Frontal cortex (tissue), 4 donors: Measurements from ENCODE around the gene CTSE. TPM values are rescaled to one million over a fixed set of nuclear protein-coding genes. Genes with fewer than 3 reads are reported as not detected.
"Not testable (repeated sequence)": the region's sequence is repeated elsewhere in the genome, so short reads cannot be mapped to it uniquely, and the experiment has no call there.

Experiments used
- DNase-seq, 2 donors: peaks; one replicate each; pipeline ENCODE4 v3.0.0; 2012; ENCODE audit warnings: low spot score in 2 of 2
- FAIRE-seq: peaks from 2 replicates; lab custom pipeline; 2012; peaks lifted over from hg19 to GRCh38; lab: Jason Lieb, UNC
- total RNA-seq: library from RNA; depleted of rRNA; stranded (reverse); fragments of >200 nt; gene quantifications from one replicate; pipeline ENCODE4 v1.2.3, GENCODE V29; 2014
- donor health status: control.
- donor health status: control.
- donor health status: control.

Gene CTSE
- not detected for total RNA-seq

DNA sequence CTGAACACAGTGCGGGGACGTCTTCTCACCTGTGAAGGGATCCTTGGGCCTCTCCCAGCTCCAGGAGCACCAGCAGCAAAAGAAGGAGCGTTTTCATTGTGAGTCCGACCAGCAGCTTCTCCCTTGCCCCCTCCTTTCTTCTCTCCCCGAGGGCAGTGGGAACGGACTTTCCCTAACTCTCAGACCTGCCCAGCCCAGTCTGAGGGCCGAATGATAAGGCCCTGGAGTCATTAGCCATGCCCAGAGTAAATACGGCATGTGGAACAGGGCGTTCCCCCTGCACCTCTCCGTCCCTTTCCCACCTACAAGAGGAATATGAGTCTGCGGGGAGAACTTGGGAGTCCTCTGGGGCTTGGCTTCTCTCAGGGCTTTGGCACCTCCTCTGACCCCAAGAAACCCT, at the start of gene CTSE:
Gene CTSE, minus strand, starts transcription at position 201 of the 400 bp plus-strand sequence. Its CDS starts 104 bp downstream, at position 97.
- DNase-seq (no peak), FAIRE-seq (no peak)

DNA sequence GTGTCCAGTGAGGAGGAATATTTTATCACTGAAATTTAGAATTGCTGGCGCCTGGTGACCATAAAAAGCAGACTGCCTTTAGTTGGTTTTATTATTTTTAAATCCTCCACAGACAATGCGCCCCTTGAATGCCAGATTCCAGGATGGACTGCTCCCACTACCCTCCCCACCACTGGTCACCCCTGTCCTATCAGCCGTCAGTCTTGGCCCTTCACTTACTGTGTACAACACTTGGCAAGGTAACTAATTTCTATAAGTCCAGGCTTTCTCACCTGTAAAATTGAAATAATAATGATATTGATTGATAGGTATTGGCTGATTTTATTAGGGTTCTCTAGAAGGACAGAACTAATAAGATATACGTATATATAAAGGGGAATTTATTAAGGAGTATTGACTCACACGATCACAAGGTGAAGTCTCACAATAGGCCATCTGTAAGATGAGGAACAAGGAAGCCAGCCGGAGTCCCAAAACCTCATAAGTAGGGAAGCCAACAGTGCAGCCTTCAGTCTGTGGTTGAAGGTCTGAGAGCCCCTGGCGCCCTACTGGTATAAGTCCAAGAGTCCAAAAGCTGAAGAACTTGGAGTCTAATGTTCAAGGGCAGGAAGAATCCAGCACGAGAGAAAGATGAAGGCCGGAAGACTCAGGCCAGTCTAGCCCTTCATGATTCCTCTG, 47.1 kb upstream of the CTSE start:
- DNase-seq = no peak
- FAIRE-seq = no peak

DNA sequence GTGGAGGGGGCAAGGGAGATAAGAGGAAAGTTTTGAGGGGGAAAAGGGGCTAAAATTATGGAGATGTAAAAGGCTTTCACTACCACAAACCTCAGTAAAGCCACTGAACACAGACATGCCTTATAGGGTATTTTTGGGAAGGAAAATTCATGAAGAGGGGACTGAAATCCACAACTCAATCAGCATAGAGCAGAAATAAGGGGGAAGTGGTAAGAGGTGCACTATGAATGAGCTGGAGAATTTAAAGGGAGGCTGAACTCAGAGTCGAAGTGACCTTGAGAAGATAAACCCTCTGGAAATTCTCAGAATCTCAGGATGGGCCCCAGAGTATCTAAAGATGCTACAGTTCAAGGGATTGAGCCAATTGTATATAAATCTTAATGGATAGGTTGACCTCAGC, 44.6 kb upstream of the CTSE start:
- FAIRE-seq = no peak

DNA sequence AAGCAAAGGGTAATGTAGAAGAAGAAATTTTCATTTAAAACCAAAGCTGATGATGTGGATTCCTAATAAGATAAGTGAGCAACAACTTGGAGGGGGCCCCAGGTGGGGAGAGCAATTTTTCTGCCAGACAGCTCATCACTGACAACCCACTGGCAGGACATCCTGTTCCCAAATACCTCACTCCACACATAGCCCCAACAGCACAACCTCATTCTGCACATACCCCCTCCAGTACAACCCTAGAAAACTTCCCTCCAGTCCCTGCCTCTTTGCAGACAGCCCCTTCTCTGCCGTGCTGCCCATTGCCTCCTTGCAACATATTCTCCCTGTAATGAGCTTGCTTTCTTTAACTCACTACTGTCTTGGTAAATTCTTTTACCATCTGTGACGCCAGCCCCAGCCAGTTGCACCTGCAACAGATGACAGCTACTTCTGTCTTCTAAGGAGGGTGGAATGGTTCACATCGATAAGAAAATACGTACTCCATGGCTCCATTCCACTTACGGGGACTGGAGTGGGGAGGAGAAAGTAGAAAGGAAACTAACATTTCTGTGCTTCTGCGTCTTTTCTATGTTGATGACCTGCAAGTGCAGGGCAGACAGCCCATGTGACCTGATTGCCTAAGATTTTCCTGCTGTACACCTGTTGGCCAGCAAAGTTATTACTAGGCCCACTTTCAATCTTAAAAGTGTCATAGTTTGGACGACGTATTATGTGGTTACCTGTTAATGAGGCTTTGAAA, 44.0 kb upstream of the CTSE start:
- DNase-seq (no peak), FAIRE-seq (no peak)

More for the DNA sequence above, 44.6 kb upstream of the CTSE start:
- no peak for DNase-seq

DNA sequence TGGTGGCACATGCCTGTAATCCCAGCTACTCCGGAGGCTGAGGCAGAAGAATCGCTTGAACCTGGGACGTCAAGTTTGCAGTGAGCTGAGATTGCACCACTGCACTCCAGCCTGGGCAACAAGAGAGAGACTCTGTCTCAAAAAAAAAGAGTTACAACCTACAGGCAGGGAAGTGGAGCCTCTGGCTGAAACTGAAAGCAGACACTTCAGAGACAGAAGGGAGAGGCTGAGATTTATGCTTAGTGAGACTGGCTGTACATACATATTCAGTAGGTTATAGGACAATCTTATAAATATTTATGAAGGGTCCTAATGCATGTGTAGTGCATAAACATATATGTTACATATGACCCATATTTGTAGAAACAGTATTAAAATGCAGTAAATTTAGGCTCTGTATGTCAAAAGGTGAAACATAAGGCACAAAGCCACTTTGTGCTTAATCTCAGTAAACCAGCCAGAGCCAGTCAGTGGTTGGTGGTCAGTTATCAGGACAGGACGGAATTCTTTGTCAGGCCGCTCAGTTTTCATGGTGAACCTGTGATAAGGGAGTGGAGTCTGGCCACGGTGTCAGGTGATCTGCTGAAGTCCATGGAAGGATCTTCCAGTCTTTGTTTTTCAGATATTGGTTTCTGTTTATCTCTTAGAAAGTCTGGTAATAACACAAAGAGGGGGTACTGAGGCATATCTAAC, 42.9 kb upstream of the CTSE start:
- DNase-seq (no peak), FAIRE-seq (no peak)

DNA sequence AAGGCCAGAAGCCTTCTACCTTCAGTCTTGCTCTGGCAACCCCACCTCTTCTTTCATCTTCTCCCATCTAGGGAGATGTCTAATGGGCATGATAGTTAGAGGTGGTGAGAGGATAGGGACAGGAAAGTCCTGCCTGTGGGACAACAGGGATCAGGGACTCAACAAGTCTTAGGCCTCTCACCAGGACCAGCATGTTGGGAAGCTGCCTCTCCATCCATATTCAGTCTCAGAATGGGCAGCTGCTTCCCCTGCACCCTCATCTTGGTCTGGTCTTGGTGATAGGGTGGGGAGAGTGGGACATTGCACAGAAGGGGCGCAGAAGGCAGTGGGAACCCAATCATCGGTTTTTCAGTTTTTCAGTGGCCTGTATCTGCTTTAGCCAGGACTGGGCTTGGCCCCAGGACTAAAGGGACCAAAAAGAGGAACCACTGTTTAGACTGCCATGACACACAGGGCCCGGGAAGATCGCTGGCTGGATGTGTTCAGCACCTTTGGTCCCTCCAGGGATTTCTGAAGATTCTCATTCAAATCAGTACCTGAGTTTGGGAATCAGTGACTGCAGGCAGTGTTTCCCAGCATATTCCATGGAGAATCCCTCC, 42.0 kb upstream of the CTSE start:
- FAIRE-seq (no peak), DNase-seq (no peak)

DNA sequence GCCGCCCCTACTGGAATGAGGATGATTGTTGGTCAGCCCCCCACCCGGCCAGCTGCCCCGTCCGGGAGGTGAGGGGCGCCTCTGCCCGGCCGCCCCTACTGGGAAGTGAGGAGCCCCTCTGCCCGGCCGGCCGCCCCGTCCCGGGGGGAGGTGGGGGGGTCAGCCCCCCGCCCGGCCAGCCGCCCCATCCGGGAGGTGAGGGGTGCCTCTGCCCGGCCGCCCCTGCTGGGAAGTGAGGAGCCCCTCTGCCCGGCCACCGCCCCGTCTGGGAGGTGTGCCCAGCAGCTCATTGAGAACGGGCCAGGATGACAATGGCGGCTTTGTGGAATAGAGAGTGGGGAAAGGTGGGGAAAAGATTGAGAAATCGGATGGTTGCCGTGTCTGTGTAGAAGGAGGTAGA, 40.8 kb upstream of the CTSE start:
- not testable (repeated sequence) for FAIRE-seq, DNase-seq

DNA sequence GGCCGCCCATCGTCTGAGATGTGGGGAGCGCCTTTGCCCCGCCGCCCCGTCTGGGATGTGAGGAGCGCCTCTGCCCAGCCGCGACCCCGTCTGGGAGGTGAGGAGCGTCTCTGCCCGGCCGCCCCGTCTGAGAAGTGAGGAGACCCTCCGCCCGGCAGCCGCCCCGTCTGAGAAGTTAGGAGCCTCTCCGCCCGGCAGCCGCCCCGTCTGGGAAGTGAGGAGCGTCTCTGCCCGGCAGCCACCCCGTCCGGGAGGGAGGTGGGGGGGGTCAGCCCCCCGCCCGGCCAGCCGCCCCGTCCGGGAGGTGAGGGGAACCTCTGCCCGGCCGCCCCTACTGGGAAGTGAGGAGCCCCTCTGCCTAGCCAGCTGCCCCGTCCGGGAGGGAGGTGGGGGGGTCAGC, 40.3 kb upstream of the CTSE start:
- not testable (repeated sequence) for FAIRE-seq, DNase-seq

DNA sequence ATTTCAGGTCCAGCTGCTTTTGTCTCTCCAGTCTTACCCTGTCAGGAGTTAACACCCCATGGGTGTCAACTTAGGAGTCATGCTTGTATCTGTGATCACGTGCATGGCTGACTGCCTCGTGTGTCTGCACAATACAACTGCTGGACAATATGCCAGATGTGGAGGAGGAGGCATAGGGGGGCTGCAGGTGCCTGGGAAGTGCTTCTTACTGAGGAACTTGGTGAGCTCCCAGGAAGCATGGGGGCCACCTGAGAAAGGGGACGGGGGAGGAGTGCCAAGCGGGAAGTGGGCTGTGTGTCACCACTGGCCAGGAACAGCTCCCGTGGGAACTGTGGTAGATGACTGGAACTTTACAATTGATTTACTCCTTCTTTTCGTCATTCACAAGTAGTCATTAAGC, 38.8 kb upstream of the CTSE start:
- FAIRE-seq = no peak
- no peak for DNase-seq

DNA sequence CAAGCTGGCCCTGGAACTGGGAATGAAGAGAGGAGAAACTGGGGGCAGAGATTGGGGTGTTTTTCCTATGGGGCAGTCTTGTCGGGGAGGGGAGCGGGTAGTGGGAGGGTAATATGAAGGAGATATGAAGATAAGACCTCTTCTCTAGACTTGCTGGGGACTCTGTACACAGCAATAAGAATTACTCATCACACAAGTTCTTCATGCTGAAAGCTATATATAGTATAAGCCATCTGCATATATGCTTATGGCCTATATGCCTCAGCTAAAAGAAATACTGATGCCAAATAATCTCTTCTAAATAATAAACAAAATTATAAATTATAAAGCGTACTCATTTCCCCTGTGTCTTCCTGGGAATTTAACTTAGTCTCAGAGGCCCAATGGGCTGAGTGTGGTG, 37.1 kb upstream of the CTSE start:
- DNase-seq (peak in 1 of 2 donors; percentile 10), FAIRE-seq (no peak)

DNA sequence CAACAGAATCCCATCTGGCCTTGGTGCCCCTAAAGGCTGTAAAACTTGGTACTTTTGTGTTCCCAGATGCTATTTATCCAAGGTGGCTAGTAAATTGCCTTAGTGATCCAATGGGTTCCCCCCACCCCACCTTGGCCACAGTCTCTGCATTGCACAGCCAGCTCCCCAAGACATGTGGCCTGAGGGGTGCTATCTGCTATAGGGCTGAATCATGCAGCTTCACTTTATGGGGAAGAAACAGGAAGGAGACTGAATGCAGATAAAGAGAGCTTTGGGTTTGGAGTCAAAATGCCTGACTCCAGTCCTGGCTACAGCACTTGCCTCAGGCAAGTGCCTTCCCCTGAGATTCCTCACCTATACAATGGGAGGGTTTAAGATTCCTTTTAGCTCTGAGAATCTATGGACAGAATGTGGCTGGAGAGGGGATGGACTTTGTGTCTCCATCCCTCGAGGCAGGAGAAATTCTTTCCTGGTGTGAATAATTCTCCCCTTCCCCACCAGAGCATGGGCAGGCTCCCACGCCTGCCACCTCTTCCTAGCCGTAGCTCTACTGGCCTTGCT, 35.7 kb upstream of the CTSE start:
- DNase-seq = no peak
- no peak for FAIRE-seq

DNA sequence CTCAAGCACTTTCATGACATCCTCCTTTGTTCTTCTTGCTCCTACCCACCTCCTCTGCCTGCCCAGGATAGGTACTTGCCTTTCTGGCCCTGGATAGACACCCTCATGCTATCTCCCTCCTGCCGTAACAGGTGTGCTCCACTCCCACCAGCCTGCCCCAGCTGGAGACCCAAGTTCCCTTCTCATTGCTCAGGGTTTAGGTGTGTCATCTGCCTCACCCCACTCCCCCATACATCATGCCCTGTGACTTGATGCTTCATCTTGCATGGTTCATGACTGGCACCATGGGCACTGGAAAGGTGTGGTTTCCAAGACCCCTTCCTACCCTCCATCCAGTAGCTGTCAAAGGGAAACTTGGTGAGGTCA, 35.2 kb upstream of the CTSE start:
- no peak for FAIRE-seq
- DNase-seq = no peak

DNA sequence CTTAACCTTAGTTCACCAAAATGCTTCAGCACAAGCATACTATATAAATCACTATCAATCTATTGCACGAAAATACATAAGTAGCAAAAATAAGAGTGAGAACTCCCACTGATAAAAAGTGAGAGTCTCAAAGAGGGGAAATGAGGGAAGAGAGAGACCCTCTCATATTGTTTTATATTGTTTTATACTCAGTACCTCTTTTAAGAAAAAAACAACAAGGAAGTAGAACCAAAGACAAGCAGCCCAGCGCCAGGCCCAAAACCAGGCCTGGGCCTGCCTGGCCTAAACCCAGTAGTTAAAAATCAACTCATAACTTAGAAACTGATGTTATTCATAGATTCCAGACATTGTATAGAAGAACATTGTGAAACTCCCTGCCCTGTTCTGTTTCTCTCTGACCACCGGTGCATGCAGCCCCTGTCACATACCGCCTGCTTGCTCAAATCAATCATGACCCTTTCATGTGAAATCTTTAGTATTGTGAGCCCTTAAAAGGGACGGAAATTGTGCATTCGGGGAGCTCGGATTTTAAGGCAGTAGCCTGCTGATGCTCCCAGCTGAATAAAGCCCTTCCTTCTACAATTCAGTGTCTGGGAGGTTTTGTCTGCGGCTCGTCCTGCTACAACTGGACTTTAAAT, 34.7 kb upstream of the CTSE start:
- not testable (repeated sequence) for DNase-seq, FAIRE-seq

DNA sequence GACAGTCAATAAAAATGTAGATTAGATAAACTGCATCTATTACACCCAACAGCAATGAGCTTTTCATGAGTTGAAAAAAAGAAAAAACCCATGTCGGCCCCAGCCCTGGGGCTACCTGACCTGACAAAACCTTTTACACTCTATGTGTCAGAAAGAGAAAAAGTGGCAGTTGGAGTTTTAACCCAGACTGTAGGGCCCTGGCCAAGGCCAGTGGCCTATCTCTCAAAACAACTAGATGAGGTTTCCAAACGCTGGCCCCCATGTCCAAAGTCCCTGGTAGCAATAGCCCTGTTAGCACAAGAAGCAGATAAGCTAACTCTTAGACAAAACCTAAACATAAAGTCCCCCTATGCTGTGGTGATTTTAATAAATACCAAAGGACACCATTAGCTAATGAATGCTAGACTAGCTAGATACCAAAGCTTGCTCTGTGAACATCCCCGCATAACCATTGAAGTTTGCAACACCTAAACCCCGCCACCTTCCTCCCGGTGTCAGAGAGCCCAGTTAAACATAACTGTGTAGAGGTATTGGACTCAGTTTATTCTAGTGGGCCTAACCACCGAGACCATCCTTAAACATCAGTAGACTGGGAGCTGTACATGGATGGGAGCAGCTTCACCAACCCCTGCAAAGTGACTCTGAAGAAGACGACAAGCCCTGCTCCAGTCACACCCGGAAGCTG, 32.1 kb upstream of the CTSE start:
- not testable (repeated sequence) for DNase-seq, FAIRE-seq

DNA sequence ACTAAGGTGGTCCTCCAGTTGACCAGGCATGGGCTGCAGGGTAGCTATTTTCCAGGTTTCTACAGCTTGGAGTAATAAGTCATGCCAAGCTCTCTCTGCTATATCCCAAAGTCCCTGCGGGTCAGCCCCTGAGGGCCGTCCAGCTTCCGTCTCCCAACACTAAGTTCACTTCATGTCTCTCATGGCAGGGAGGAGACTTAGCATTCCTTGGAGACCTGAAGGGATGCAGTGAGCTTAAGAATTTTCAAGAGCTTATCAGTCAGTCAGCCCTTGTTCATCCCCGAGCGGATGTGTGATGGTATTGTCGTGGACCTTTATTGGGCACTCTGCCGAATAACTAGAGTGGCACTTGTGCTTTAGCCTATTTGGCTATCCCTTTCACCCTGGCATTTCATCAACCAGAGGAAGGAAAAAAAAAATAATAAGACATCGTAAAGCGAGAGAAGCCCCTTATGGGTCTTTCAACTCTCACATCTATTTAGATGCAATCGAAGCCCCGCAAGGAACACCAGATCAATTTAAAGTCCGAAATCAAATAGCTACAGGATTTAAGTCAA, 31.5 kb upstream of the CTSE start:
- DNase-seq, FAIRE-seq: not testable (repeated sequence)

DNA sequence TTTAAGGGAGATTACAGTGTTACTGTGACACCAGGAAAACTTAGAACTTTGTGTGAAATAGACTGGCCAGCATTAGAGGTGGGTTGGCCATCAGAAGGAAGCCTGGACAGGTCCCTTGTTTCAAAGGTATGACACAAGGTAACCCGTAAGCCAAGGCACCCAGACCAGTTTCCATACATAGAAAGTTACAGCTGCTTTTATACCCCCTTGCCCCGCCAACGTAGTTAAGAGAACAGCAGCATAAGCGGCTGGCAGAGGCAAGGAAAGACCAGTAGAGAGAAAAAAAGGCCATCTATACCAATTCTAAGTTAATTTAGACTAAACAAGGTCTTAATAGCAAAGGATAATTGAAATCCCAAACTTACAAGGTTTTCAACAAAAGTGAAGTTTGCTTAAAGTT, 29.9 kb upstream of the CTSE start:
- not testable (repeated sequence) for DNase-seq, FAIRE-seq

DNA sequence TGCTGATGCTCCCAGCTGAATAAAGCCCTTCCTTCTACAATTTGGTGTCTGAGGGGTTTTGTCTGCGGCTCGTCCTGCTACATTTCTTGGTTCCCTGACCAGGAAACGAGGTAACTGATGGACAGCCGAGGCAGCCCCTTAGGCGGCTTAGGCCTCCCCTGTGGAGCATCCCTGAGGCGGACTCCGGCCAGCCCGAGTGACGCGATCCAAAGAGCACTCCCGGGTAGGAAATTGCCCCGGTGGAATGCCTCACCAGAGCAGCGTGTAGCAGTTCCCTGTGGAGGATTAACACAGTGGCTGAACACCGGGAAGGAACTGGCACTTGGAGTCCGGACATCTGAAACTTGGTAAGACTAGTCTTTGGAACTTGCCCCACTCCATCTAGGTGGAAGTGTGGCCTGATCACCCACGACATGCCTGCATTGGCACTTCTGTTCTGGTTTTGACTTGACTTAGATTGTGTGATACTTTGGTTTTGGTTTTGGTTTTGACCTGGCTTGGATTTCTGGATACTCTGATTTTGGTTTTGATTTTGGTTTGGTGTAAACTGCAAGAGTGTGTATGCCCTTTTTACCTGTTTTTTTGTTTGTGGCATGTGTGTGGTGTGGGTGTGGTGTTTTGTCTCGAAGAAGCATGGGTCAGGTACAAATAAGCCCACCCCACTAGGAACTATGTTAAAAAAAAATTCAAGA, 29.4 kb upstream of the CTSE start, which contains the start of gene RHEX:
Gene RHEX, plus strand, starts transcription at position 255 of the 692 bp plus-strand sequence. CDS start 44,656 bp downstream, outside the sequence.
- DNase-seq, FAIRE-seq: not testable (repeated sequence)
